ENCODE measurements around the gene PSME3IP1.

The PSME3IP1 gene

DNA sequence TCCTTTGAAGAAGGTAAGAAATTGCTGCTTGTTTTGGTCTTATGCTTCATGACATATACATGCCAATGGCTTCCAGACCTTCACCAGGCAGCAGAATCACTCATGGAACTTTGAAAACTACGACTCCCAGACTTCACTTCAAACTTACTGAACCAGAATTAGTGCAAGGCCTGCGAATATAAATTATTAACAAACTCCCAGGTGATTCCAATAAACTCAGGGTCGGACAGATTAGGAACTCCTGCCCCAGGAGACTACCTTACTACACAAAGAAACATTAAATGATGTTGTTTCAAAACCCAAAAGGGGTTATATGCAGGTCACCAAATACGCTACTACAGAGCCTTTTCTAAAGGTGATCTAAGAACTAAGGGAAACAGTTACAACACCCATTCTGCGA lies 20.4 kb downstream of the PSME3IP1 start:
- Histone ChIP-seq H3K36me3 (ENCODE audit: control insufficient read depth in 2 of 2, insufficient read depth in 1 of 2, low read length in 2 of 2) (peaks cover 40 to 77% of the 10 kb centered on the region in 2 experiments), H3K9me3 (ENCODE audit: control insufficient read depth, insufficient read depth, low read depth, low read length) (no peaks in the 10 kb centered on the region), H3K27ac (ENCODE audit: extremely low read depth, low read depth, low read length) (no peak overlapping the region), H3K4me3 (ENCODE audit: low read depth, low read length) (no peak overlapping the region), H3K4me1 (ENCODE audit: control insufficient read depth, insufficient read depth, low read length) (no peaks in the 10 kb centered on the region)
- no peak for TF ChIP-seq ZNF530 (tag by site-specific recombination; IDR thresholded peaks at IDR 0.05; ENCODE audit: low read depth)
- ChIA-PET POLR2A (no interaction called here), CTCF (interaction anchor here (1.0 kb wide), 1 partner anchor 81 kb away, joined by 3 read pairs; no protein-coding TSS in a partner anchor)

DNA sequence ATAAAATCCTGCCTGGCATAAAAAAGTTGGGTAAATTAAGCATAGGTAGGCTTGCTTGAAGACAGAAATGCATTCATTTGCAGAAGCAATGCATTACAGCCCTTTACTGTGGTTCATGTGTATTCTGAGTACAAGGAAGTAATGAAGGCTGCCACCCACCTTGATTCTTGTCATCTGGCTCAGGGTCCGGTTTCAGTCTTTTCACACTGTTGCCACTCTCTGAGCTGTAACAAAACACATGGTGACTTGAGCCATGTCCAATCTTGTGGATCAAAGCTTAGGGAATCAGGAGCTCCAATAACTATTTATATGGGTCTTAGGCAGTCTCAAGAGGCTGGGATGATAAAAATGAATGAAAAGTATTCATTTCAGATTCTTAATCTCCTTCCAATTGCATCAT lies 22.0 kb downstream of the PSME3IP1 start:
- CTCF ChIA-PET, result no interaction called here
- H3K36me3 ChIP-seq (ENCODE audit: control insufficient read depth in 2 of 2, insufficient read depth in 1 of 2, low read length in 2 of 2), result peaks cover 38 to 73% of the 10 kb centered on the region in 2 experiments

GRCh38 chr16:57159447-57159846 lies 26.4 kb downstream of the PSME3IP1 start:
- no peak for TF ChIP-seq PRDM2 (tag by site-specific recombination; IDR thresholded peaks at IDR 0.05; ENCODE audit: borderline replicate concordance)
- TF ChIP-seq YY2 (tag by site-specific recombination; IDR thresholded peaks at IDR 0.05), result no peak
- no peak for TF ChIP-seq ZNF654 (tag by site-specific recombination; IDR thresholded peaks at IDR 0.05; ENCODE audit: low read depth)
- POLR2A ChIA-PET, result no interaction called here
- Histone ChIP-seq H3K4me3 (ENCODE audit: low read depth, low read length) (no peak overlapping the region), H3K27ac (ENCODE audit: extremely low read depth, low read depth, low read length) (no peak overlapping the region), H3K9me3 (ENCODE audit: control insufficient read depth, insufficient read depth, low read depth, low read length) (no peaks in the 10 kb centered on the region), H3K4me1 (ENCODE audit: control insufficient read depth, insufficient read depth, low read length) (no peaks in the 10 kb centered on the region), H3K36me3 (ENCODE audit: control insufficient read depth in 2 of 2, insufficient read depth in 1 of 2, low read length in 2 of 2) (peaks cover 45 to 88% of the 10 kb centered on the region in 2 experiments)
- CTCF ChIA-PET, result interaction anchor here (0.6 to 1.6 kb wide), 3 partner anchors 8 to 208 kb away, joined by 3 to 7 read pairs (median 4); partner anchors contain the start of gene CPNE2

More for the DNA sequence above, 22.0 kb downstream of the PSME3IP1 start:
- Histone ChIP-seq H3K9me3 (ENCODE audit: control insufficient read depth, insufficient read depth, low read depth, low read length) (no peaks in the 10 kb centered on the region), H3K4me1 (ENCODE audit: control insufficient read depth, insufficient read depth, low read length) (no peaks in the 10 kb centered on the region), H3K4me3 (ENCODE audit: low read depth, low read length) (no peak overlapping the region), H3K27ac (ENCODE audit: extremely low read depth, low read depth, low read length) (no peak overlapping the region)
- TF ChIP-seq ZNF785 (tag by site-specific recombination; IDR thresholded peaks at IDR 0.05) (no peak), ZNF707 (tag by site-specific recombination; IDR thresholded peaks at IDR 0.05) (no peak), ZBTB44 (tag by site-specific recombination; IDR thresholded peaks at IDR 0.05) (no peak), KLF8 (tag by site-specific recombination; IDR thresholded peaks at IDR 0.05) (no peak), ZNF610 (tag by site-specific recombination; IDR thresholded peaks at IDR 0.05; ENCODE audit: borderline replicate concordance) (no peak), EGR2 (tag by site-specific recombination; IDR thresholded peaks at IDR 0.05; ENCODE audit: low read depth) (no peak)
- POLR2A ChIA-PET, result no interaction called here

DNA sequence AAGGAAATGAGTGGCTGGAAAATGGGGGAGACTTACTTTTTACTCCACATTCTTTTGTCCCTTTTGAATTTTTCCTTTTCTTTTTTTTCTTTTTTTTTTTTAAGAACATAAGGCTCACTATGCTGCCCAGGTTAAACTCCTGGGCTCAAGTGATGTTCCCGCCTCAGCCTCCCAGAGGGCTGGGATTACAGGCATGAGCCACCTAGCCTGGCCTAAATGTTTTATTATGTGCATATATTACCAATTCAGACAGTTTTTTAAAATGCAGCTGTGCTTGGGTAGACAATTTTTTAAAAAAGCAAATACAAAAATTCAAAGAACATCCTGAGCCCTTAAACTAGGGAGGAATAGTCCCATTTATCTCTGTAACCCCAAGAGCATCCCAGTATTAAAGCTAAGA lies 28.3 kb downstream of the PSME3IP1 start:
- POLR2A ChIA-PET, result no interaction called here
- TF ChIP-seq ZNF221 (tag by site-specific recombination; IDR thresholded peaks at IDR 0.05; ENCODE audit: borderline replicate concordance) (no peak), REPIN1 (tag by site-specific recombination; IDR thresholded peaks at IDR 0.05; ENCODE audit: low read depth) (no peak), YY1 (tag by site-specific recombination; IDR thresholded peaks at IDR 0.05) (no peak), ZNF133 (tag by site-specific recombination; IDR thresholded peaks at IDR 0.05) (no peak), ZNF324 (tag by site-specific recombination; IDR thresholded peaks at IDR 0.05) (no peak), ZNF175 (tag by site-specific recombination; IDR thresholded peaks at IDR 0.05) (no peak), ZNF692 (tag by site-specific recombination; IDR thresholded peaks at IDR 0.05) (no peak)
- TF ChIP-seq, protein P1, sequence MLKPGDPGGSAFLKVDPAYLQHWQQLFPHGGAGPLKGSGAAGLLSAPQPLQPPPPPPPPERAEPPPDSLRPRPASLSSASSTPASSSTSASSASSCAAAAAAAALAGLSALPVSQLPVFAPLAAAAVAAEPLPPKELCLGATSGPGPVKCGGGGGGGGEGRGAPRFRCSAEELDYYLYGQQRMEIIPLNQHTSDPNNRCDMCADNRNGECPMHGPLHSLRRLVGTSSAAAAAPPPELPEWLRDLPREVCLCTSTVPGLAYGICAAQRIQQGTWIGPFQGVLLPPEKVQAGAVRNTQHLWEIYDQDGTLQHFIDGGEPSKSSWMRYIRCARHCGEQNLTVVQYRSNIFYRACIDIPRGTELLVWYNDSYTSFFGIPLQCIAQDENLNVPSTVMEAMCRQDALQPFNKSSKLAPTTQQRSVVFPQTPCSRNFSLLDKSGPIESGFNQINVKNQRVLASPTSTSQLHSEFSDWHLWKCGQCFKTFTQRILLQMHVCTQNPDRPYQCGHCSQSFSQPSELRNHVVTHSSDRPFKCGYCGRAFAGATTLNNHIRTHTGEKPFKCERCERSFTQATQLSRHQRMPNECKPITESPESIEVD (tag by site-specific recombination; IDR thresholded peaks at IDR 0.05), result no peak

More for the DNA sequence above, 28.3 kb downstream of the PSME3IP1 start:
- CTCF ChIA-PET, result interaction anchor here (0.9 kb wide), 1 partner anchor 64 kb away, joined by 4 read pairs; no protein-coding TSS in a partner anchor
- Histone ChIP-seq H3K27ac (ENCODE audit: extremely low read depth, low read depth, low read length) (no peak overlapping the region), H3K4me1 (ENCODE audit: control insufficient read depth, insufficient read depth, low read length) (no peaks in the 10 kb centered on the region), H3K9me3 (ENCODE audit: control insufficient read depth, insufficient read depth, low read depth, low read length) (no peaks in the 10 kb centered on the region), H3K4me3 (ENCODE audit: low read depth, low read length) (no peak overlapping the region), H3K36me3 (ENCODE audit: control insufficient read depth in 2 of 2, insufficient read depth in 1 of 2, low read length in 2 of 2) (peaks cover 40 to 89% of the 10 kb centered on the region in 2 experiments)

All from HEK293 (cell line).